HG03095 (cell line): ENCODE results near the gene GHR.

Experiments used
- ATAC-seq: cut with Tn5 transposase; IDR thresholded peaks from one replicate; pipeline ENCODE4 v1.9.1; 2021; ENCODE audit warnings: moderate library complexity; ENCODE audit not compliant: unreplicated experiment

Gene GHR

DNA sequence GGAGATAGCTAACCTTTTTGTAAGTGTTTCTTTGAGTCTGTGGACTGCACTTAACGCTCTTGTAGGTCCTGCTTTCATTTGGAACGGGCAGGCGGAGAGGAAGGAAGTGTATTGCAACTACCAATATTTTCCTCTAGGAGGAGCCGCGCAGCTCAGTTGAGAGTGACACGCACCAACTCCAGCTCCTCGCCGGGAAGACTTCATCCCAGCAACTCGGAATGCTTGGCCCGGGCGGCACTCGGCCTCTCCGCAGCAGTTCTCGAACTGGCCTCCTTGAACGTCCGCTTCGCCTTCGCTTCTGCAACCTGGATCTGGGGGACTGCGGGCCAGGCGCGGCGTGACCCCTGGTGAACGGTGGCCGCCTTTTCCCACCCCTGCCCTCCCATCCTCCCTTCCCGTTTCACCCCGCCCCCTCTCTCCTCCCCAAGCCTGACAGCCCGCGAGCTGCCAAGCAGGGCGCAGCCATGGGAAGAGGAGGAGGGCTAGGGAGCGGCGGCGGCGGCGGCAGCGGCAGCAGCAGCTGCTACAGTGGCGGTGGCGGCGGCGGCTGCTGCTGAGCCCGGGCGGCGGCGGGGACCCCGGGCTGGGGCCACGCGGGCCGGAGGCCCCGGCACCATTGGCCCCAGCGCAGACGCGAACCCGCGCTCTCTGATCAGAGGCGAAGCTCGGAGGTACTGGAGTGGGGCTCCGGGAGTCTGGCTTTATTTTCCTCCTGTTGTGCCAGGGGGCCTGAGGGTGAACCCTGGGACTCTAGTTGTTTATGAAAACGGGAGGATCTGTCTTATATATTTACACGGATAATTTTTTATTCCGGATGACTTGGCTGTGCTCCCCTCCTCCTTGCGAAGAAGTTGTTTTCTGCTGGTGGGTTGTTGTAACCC lies at the start of gene GHR:
Gene GHR (plus strand): TSS at position 155 of the 881 bp plus-strand sequence. CDS start 142,436 bp downstream, outside the sequence.
- peak; percentile 76 for ATAC-seq

DNA sequence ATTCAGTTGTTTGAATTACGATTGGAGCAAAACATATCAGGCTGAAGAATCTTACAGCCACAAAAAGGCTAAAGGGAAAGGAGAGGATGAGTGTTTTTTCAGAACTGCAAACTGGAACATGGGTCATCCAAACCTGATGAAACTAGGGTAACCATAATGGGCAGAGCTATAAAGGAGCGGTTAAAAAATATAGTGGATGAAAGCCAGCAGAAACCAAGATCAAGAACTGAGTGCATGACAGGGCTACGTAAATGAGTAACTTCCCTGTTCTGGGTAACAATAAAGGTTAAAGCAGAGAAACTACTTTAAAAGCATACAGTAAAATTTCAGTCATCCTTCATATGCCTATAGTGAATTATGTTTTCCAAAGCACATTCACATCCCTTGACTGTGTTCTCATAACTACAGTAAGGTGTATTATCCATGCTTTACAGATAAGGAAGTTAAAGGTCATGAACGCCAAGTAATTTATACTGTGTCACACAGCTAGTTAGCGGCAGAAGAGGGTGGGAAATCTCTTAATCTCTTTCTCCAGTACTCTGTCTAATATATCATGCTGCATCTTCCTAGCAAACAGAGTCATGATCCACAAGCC lies 48.5 kb upstream of the GHR start:
- ATAC-seq: no peak

DNA sequence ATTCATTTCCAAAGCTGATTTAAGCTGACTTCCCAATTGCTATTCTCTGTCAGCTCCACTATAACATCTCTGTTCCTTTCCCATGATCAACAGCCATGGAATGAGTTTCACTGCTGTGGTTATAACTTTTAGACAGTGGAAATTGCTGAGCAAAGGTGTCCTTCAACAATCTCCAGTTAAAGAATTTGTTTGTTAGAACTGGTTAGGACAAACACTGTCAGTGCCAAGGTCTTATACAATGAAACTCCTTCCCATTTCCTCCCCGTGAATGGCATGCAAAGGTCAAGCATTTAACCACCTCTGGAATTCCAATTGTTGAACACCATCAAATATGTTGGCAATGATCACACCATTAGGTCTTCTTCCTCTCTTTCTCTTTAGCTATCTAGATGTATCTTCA lies 45.7 kb upstream of the GHR start:
- no peak for ATAC-seq

DNA sequence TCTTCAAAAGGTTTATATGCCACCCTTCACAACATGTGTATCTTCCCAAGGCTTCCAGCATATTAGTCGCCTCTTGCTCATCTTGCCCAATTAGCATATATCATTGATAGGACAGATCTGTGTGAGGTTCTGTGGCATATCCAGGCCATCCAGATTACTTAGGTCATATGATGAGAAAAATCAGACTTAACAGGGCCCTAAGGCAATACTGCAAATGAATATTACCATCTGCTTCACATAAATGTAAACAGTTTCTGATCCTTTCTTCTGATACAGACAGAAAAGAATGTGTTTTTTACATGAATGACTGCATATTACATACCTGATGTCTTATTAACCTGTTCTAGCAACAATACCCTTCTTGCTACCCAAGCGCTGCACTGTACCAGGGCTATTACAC lies 41.3 kb upstream of the GHR start:
- ATAC-seq: no peak

DNA sequence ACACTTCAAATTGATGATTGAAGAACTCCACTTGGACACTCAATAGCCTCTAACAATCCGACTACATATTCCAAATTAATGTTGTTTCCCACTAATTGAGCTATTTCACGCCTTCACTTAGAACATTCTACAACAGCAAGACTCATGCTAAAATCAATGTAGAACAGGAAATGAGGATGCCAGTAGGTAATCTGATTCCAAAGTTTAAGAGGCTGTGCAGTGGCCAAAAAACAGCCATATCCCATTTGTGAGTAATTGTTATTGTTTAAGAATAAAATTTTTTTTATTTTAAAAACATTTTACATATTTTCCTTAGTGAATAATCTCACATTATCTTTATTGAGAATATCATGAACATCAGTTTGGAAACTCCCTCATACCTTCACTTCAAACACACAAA lies 35.7 kb upstream of the GHR start:
- ATAC-seq: no peak

DNA sequence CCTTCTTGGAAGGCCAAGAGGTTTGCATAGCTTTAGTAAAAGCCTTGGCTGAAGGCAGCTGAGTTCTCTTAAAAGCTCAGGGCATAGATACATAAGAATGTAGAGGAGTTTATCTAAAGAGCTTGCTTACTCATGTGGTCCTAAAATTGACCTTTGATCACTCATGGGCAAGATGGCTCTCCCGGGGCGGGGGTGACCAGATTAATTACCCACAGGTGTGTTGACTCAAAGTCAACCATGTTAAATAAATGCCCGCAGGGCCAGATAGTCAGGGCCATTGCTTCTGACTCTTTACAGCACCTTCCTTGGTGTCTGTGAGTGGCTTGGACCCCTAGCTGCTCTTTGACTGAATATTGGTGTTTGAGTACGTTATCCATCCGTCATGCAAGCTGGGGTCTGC lies 33.1 kb upstream of the GHR start:
- ATAC-seq: no peak

DNA sequence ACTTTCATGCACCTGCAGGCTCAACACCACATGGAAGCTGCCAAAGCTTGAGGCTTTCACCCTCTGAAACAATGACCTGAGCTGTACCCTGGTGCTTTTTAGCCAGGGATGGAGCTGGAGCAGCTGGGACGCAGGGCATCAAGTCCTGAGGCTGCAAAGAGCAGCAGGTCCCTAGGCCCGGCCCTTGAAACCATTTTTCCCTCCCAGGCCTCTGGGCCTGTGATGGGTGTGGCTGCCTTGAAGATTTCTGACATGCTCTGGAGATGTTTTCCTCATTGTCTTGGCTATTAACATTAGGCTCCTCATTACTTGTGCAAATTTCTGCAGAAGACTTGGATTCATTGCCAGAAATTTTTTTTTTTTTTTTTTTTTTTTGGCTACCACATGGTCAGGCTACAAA lies 30.3 kb upstream of the GHR start:
- ATAC-seq: no peak

DNA sequence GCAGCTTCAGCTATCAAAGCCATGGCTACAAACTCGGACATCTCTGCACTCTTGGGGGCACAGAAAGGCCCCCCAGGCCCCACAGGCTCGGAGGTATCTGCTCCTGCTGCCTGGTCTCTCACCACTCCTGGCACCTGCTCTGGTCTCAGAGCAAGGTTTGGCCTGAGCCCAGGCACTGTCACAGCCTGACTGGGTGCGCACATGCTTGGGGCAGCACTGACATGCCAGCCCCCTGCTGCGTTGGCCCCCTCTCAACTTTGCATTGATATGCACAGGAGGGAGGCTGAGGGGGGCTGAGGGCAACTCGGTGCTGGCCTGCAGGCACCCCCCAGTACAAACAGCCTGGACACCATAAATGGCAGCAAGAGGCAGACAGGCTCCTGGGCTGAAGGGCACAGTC lies 27.1 kb upstream of the GHR start:
- ATAC-seq: no peak

DNA sequence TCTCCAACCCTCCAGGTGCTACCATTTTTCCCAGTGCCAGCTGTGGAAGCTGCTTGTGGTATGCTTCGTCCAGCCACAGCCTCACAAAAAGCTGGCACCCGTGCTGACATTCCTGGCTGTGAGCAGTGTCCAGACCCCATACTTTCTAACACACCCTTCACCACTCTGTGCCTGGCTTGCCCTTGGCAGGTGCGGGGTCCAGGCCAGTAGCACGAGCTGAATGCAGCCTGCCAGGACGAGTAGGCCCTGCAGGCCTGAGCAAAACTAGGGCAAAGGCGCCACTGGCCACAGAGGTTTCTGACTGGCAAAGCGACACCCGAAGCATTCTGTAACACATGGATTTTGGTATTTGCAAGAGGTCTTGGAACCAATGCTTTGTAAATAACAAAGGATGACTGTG lies 26.0 kb upstream of the GHR start:
- no peak for ATAC-seq

DNA sequence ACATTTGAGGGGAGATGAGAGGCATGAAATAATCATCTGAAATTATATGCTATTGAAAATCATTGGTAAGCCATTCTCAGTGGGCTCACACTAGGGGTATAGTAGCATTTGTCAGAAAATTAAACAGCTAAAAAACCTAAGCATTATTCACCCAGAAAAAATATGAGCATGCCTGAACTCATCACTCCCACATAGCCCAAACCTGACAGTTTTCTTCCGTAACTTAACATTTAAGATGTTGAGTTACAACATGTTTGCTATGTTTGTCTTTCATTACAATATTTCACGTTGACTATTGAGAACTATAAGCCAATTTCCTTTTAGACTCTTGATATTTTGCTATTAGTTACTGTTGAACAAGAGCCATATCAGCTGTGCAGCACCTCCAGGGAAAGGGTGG lies 23.5 kb upstream of the GHR start:
- no peak for ATAC-seq

DNA sequence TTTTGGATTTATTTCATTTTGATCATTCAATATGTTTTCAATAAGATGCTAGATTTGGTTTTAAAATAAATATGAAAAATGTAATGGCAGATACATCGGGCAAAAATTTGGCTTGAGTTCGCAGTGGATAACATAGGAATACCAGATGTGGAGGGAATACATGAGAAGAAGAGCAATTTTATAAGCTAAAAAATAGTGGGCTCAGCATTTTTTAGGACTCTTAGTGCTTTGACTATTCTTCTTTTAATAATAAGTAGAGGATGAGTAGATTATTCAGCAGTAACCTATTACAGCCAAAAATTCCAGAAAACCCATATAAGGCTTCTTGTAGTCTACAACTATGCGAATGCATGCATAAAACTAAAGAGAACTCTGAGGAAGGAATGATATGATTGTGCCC lies 22.8 kb upstream of the GHR start:
- no peak for ATAC-seq

DNA sequence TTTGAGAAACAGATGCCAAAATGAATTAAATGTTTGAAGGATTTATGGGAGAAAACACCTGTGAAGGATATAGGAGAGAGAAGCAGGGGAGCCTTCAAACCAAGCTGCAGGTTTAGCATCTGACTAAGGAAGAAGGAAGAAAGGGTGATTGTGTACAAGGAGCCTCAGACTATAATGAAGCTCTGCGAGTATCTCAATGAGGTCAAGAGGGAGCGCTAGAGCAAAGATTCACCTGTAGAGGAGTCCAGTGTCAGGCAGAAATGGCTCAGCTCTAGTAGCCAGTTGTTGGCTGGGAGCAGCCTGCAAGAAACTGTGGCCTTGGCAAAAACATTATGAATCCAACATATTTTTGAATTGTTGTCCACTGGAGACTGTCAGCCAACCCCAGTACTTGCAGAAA lies 20.0 kb upstream of the GHR start:
- ATAC-seq: no peak

DNA sequence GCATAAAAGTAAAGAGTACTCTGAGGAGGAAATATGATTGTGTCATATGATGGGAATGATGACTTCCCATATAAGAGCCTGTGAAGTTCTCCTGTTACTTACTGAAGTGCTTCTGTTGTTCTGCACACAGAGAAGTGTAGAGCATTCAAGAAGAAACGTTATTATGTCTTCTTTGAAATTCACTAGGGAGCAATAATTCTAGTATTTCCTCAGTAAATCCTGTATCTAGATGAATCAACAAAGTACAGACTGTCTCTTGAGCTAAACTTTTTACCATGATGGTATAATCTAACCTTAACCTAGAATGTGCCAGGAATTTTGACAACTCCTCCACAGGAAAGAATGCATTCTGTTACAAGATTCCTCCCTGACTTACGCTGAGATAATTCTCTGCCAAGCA lies 18.9 kb upstream of the GHR start:
- no peak for ATAC-seq

DNA sequence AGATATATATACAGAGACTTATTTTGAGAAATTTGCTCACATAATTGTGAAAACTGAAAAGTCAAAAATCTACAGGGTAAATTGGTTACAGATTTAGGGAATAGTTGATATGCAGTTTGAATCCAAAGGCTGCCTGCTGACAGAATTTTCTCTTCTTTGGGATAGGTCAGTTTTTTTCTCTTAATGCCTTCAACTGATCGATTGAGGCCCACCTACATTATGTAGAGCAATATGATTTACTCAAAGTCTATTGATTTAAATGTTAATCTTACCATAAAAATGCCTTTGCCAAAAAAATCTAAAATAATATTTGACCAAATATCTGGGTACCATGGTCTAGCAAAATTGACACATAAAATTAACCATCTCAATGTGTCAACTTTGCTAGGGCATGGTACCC lies 3.9 kb upstream of the GHR start:
- no peak for ATAC-seq

DNA sequence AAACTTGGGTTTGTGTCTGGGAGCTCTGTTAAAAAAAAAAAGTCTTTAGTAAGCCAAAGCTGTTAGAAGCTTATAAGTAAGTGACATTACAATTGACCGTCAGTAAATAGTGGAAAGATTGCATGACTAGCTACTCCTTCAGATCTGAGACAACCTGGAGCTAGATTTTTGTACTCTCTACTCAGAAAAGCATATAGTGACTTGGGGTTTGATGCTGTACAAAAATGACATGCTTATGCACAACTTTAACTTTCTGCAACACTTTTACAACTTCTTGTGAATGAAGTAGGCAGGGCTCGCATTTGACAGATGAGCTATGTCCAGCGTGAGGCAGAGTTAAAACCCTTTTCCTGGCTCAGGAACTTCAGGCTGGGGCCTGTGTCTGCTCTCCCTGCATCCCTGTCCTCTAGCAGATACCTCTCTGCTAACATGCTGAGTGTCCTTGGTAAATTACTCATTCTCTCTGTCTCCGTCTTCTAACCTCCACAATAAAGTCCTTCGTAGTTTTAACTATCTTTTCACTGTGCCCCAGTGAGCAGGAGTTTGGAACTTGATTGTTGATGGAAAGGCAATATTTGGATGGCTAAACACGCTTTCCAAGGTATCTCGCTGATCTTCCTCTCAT lies 471 bp upstream of the GHR start:
- no peak for ATAC-seq

DNA sequence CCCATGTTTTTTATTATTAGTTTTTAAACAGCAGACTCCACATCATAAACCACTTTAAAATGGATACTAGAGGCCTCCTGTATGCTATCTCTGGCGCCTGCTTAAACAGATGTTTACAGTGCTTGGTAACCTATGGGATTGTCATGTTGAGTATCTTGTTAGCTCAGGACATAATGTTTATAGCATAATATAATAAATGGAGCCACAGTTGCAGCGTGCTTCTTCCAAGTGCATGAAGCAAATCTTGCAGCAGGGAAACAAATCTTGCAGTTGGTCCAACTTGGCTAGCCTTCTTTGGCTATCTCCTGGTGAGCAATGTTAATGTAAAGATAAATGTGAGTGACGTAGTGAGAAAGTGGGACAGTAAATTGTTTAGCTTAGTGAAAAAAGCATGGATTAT lies 2.8 kb downstream of the GHR start:
- no peak for ATAC-seq

DNA sequence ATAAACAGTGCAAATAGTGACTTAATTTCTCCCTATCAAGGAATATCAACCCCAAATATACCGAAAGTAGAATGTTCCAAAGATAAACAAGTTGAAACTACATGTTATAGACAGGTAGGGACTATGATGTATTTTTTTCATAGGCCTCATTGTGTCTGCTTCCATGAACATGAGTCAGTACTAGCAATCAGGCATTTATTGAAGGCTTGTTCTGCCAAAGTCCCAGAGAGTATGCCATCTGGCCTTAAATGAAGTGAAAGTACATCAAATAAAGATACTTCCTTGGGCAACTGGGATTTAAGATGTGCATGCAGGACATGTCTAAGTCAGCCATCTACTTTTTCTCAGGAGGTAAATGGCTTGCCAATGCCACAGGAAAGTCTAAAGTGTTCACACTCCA lies 6.5 kb downstream of the GHR start:
- no peak for ATAC-seq

DNA sequence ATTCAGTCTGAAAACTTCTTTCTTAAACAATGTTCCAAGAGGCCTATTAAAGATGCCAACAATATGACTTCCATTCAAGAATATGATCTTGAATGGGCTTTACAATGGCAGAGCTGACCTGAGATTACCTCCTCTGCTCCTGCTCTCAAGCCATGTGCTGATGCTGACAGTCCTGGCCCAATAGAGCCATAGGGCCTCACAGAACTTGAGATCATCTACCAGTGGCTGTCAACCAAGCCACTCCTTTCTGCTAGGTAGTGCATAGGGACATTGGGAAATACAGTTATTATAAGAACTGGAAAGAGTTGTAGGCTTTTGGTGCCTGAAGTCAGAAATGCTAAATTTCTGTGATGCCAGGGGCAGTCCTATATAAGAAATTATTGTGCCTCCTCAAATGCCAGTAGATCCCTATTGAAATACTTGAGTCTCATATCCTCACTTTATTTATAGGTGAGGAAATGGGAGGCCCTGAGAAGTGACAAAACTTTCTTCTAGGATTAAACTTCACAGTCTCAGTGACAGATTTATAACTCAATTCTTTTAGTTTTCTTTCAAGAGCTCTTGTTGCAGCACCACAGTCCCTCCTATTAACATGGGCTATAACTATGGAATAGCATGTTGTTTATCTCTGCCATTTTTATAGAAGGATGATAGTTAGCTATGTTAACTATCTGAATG lies 10.9 kb downstream of the GHR start:
- ATAC-seq: no peak

DNA sequence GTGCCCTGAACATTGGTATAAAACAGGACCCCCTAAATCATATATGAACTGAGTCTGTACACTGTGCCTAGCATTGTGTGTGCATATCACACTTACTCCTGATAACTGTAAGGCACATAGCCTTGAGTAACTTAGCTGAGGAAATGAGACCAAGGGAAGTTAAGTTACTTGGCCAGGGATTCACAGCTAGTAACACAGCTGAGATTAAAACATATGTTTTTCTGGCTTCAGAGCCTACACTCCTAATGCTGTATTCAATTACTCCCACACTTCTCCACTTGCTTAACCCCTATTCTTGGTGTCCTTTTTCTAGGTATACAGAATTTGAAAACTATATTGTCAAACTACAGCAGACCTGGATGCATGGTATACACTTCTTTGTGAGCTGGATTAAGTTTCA lies 12.8 kb downstream of the GHR start:
- no peak for ATAC-seq

DNA sequence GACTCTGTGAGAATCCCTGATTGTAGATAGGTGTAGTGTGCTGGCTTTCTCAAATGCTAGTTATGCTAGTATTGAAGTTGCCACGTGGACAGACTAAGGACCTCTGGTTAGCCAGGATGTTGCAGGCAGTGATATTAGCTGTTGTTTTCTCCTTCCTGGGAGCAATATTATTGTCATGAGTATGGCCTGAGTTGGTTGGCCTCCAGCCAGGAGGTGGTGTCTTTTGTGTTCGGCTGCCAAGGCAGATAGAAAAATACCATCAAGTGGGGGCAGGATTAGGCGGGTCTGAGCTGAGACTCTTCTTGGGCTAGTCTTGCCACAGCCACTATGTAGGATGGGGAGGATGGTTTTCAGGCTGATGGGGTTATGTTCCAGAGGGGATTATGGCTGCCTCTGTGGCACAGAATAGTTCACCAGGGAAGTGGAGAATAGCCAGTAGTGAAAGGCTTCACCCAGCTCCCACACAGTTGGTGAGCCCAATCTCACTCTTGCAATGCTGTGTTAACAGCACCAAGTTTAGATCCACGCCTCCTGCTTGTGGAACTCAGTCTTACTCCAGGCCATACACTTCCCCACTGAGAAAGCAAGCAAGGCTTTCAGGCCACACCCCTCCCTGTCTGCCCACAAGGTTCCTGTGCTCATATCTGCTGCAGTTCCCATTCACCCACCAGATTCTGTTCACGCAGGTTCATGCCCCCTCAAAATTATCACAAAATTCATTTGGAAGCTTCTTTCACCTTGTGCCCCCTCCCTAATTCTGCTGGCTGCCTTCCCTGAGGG lies 31.2 kb downstream of the GHR start:
- ATAC-seq: no peak

DNA sequence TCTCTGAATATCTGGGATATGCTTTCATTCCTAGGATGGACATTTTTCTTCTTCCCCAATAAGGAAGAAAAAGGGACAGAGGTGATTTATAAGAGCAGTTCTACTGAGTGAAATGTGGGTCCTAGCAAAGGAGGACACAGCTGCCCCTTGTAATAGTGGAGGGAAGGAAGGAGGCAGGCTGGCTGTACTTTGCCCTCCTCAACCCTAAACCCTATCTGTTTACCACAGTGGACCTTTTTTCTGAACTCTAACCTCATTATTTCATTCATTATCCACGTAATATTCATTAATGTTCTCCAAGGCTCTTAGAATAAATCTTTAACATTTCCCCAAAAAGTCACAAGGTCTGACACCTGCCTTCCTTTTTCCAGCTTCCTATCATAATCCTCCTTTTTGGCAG lies 37.8 kb downstream of the GHR start:
- no peak for ATAC-seq
